B cell (primary cell): ENCODE results near the gene BEX4. TPM values are rescaled to one million over a fixed set of nuclear protein-coding genes. Genes with fewer than 3 reads are reported as not detected.

Experiments
- ATAC-seq: fragments of 200-7000 bp; cut with Tn5 transposase; one replicate; pipeline ENCODE4 v1.10.0; 2021; ENCODE audit warnings: low read depth, mild to moderate bottlenecking, moderate number of reproducible peaks, moderate library complexity
- CTCF ChIA-PET: fragments of 350-600 bp; sonication (Branson Sonifier 250); formaldehyde crosslinking; loops from one replicate; lab custom pipeline; 2021; ENCODE audit warnings: antibody characterized with exemption, inconsistent platforms; lab: Charles Lee
- POLR2A ChIA-PET: fragments of 350-600 bp; sonication (Branson Sonifier 250); formaldehyde crosslinking; loops from one replicate; lab custom pipeline; 2021; ENCODE audit warnings: antibody characterized with exemption; lab: Charles Lee
- DNase-seq: peaks from one replicate; pipeline ENCODE4 v3.0.0; 2013
- H2AFZ ChIP-seq: 2 replicates; pipeline ENCODE4 v1.6.1; 2012; ENCODE audit warnings: mild to moderate bottlenecking, low read depth, low read length; ENCODE audit not compliant: insufficient read depth, poor library complexity, severe bottlenecking
- H3K27ac ChIP-seq, 2 donors: 1 replicate in 1 of 2; 2 replicates in 1 of 2; pipeline ENCODE4 v1.5.1; 2012 to 2013; ENCODE audit warnings: low read length in 2 of 2, mild to moderate bottlenecking in 2 of 2, moderate library complexity in 1 of 2
- H3K27me3 ChIP-seq, 4 experiments: fragments of 200-600 bp in 1 of 4; sonication (generic) in 1 of 4; replicated peaks in 1 of 4; 1 replicate in 2 of 4; 2 replicates in 2 of 4; pipeline versions ENCODE4 v1.6.1 to v1.7.0; 2013 to 2016; ENCODE audit warnings: low read length in 3 of 4, mild to moderate bottlenecking in 2 of 4, mixed read lengths in 1 of 4, moderate library complexity in 1 of 4; ENCODE audit not compliant: insufficient read depth in 4 of 4, control insufficient read depth in 3 of 4; ENCODE audit errors: control extremely low read depth in 1 of 4
- H3K36me3 ChIP-seq, 2 experiments: replicated peaks in 1 of 2; 1 replicate in 1 of 2; 2 replicates in 1 of 2; pipeline versions ENCODE4 v1.6.1 to v1.7.1; 2013; ENCODE audit warnings: low read length in 1 of 2; ENCODE audit not compliant: insufficient read depth in 2 of 2, control insufficient read depth in 1 of 2; ENCODE audit errors: control extremely low read depth in 1 of 2, extremely low read depth in 1 of 2
- H3K4me1 ChIP-seq, 2 donors: fragments of 200-600 bp in 1 of 2; sonication (generic) in 1 of 2; 1 replicate in 1 of 2; 2 replicates in 1 of 2; pipeline versions ENCODE4 v1.5.1 to v1.6.1; 2013 to 2017; ENCODE audit warnings: low read length in 2 of 2; ENCODE audit not compliant: control insufficient read depth in 2 of 2, insufficient read depth in 2 of 2
- H3K4me2 ChIP-seq: replicated peaks from 2 replicates; pipeline ENCODE3; 2012; ENCODE audit warnings: mild to moderate bottlenecking, low read depth, low read length; ENCODE audit not compliant: poor library complexity, severe bottlenecking
- H3K4me3 ChIP-seq, 5 experiments: fragments of 200-600 bp in 1 of 5; sonication (generic) in 1 of 5; 1 replicate in 3 of 5; 2 replicates in 2 of 5; pipeline versions ENCODE4 v1.5.1 to v1.7.0; 2011 to 2016; ENCODE audit warnings: low read length in 4 of 5, mild to moderate bottlenecking in 4 of 5, low read depth in 2 of 5, control low read depth in 1 of 5, moderate library complexity in 1 of 5; ENCODE audit not compliant: insufficient read depth in 1 of 5; ENCODE audit errors: control extremely low read depth in 1 of 5, extremely low read depth in 1 of 5
- H3K79me2 ChIP-seq: fragments of 200-600 bp; sonication (generic); one replicate; pipeline ENCODE4 v1.6.0; 2016; ENCODE audit warnings: low read length; ENCODE audit not compliant: control insufficient read depth, insufficient read depth
- H3K9ac ChIP-seq: fragments of 200-600 bp; sonication (generic); 2 replicates; pipeline ENCODE4 v1.6.1; 2017; ENCODE audit warnings: mild to moderate bottlenecking, low read length, moderate library complexity
- H3K9me3 ChIP-seq, 3 donors: one replicate each; pipeline versions ENCODE4 v1.6.1 to v1.7.1; 2013; ENCODE audit warnings: low read length in 2 of 3; ENCODE audit not compliant: control insufficient read depth in 2 of 3, insufficient read depth in 1 of 3; ENCODE audit errors: control extremely low read depth in 1 of 3
- H4K20me1 ChIP-seq: 2 replicates; pipeline ENCODE4 v1.6.0; 2012; ENCODE audit warnings: mild to moderate bottlenecking, low read length; ENCODE audit not compliant: insufficient read depth, control insufficient read depth, poor library complexity, severe bottlenecking
- H3K27ac Mint-ChIP-seq: one replicate; pipeline ENCODE4 v1.8.0; 2021; ENCODE audit warnings: mixed read lengths
- H3K27me3 Mint-ChIP-seq: one replicate; pipeline ENCODE4 v1.8.0; 2021; ENCODE audit warnings: mixed read lengths
- H3K4me1 Mint-ChIP-seq: one replicate; pipeline ENCODE4 v1.8.0; 2021; ENCODE audit warnings: mixed read lengths
- H3K4me3 Mint-ChIP-seq: one replicate; pipeline ENCODE4 v1.8.0; 2021; ENCODE audit warnings: mixed read lengths
- H3K9me3 Mint-ChIP-seq: one replicate; pipeline ENCODE4 v1.8.0; 2022; ENCODE audit warnings: mixed read lengths; ENCODE audit not compliant: insufficient read depth
- EZH2 ChIP-seq: IDR thresholded peaks from 2 replicates; pipeline ENCODE4 v1.6.1; 2012; ENCODE audit warnings: borderline replicate concordance, low read depth, mild to moderate bottlenecking, moderate library complexity, low read length; ENCODE audit not compliant: insufficient read depth, poor library complexity, severe bottlenecking
- intact Hi-C: fragments of 100-400 bp; cut with micrococcal nuclease; formaldehyde crosslinking; loops from one replicate; pipeline ENCODE4 v1.10.0; 2022
- polyA plus RNA-seq: library from polyadenylated mRNA; depleted of rRNA; stranded (reverse); fragments of >200 nt; gene quantifications from 2 replicates; pipeline ENCODE4 v1.2.3, GENCODE V29; 2012
- total RNA-seq, 2 donors: library from RNA; stranded (reverse); fragments of 120-200 nt in 1 of 2; gene quantifications; 1 replicate in 1 of 2; 2 replicates in 1 of 2; pipeline versions ENCODE4 v1.2.3 to v1.2.4, GENCODE V29; 2013 to 2022
- TF ChIP-seq, protein P1 (sequence below): fragments of 200-600 bp; IDR thresholded peaks from one replicate; pipeline ENCODE4 v1.8.0; 2022; ENCODE audit warnings: antibody characterized with exemption, mild to moderate bottlenecking

Gene BEX4
- total and polyA plus RNA-seq, 2 donors (not counting 1 experiment from before 2014, with no cell fraction given), result 19.8 to 32.1 TPM

DNA sequence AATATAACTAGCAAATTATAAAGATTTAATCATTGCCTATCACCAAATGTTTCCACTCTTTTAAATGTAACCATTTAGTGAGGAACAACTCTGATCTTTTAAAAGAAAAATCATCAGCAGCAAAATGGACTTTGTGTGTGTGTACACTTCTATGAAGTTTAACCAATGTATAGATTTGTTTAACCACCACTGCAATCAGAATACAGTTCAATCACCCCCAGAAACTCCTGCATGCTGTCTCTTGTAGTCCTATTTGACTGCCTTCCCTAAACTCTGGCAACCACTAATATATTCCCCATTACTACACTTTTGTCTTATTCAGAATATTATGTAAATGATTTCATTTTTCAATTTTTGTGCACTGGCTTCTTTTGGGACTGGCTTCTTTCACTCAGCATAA is 41.7 kb downstream of the BEX4 start:
- peaks cover 18% of the 10 kb centered on the region for H3K4me1 Mint-ChIP-seq

GRCh38 chrX:103258275-103258674 is 43.4 kb downstream of the BEX4 start:
- TF ChIP-seq, protein P1, sequence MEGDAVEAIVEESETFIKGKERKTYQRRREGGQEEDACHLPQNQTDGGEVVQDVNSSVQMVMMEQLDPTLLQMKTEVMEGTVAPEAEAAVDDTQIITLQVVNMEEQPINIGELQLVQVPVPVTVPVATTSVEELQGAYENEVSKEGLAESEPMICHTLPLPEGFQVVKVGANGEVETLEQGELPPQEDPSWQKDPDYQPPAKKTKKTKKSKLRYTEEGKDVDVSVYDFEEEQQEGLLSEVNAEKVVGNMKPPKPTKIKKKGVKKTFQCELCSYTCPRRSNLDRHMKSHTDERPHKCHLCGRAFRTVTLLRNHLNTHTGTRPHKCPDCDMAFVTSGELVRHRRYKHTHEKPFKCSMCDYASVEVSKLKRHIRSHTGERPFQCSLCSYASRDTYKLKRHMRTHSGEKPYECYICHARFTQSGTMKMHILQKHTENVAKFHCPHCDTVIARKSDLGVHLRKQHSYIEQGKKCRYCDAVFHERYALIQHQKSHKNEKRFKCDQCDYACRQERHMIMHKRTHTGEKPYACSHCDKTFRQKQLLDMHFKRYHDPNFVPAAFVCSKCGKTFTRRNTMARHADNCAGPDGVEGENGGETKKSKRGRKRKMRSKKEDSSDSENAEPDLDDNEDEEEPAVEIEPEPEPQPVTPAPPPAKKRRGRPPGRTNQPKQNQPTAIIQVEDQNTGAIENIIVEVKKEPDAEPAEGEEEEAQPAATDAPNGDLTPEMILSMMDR, result no peak
- no peak for TF ChIP-seq EZH2
- no peak overlapping the region for H2AFZ ChIP-seq
- peaks cover 7% of the 10 kb centered on the region for H3K27me3 Mint-ChIP-seq
- H3K27ac Mint-ChIP-seq, result no peak overlapping the region
- H3K4me1 ChIP-seq, result peaks cover 3 to 14% of the 10 kb centered on the region in 2 donors
- no peak overlapping the region for H3K4me2 ChIP-seq
- H3K9ac ChIP-seq, result no peak overlapping the region
- H3K4me3 ChIP-seq, result no peak overlapping the region
- H3K27me3 ChIP-seq, result no peaks in the 10 kb centered on the region
- H3K27ac ChIP-seq, result no peak overlapping the region
- no peaks in the 10 kb centered on the region for H3K9me3 ChIP-seq
- no peak overlapping the region for H3K4me3 Mint-ChIP-seq
- intact Hi-C loops, result no loop called here
- H3K36me3 ChIP-seq, result no peaks in the 10 kb centered on the region
- ATAC-seq (no peak), DNase-seq (no peak)
- POLR2A ChIA-PET, result no interaction called here
- no peaks in the 10 kb centered on the region for H4K20me1 ChIP-seq
- H3K9me3 Mint-ChIP-seq, result no peaks in the 10 kb centered on the region
- H3K79me2 ChIP-seq, result peaks cover 4% of the 10 kb centered on the region
- CTCF ChIA-PET, result no interaction called here
- H3K4me1 Mint-ChIP-seq, result peaks cover 18% of the 10 kb centered on the region

More for the DNA sequence above, 41.7 kb downstream of the BEX4 start:
- Histone ChIP-seq H3K4me2 (no peak overlapping the region), H3K36me3 (no peaks in the 10 kb centered on the region), H2AFZ (no peak overlapping the region), H3K4me3 (no peak overlapping the region), H3K27me3 (no peaks in the 10 kb centered on the region), H3K27ac (no peak overlapping the region), H3K79me2 (peaks cover 4% of the 10 kb centered on the region), H4K20me1 (no peaks in the 10 kb centered on the region), H3K4me1 (peaks cover 3 to 14% of the 10 kb centered on the region in 2 donors), H3K9me3 (no peaks in the 10 kb centered on the region), H3K9ac (no peak overlapping the region)
- H3K4me3 Mint-ChIP-seq, result no peak overlapping the region
- TF ChIP-seq EZH2, result no peak
- TF ChIP-seq, protein P1, result no peak
- H3K27me3 Mint-ChIP-seq, result peaks cover 3% of the 10 kb centered on the region
- CTCF ChIA-PET, result no interaction called here
- no peak for ATAC-seq
- POLR2A ChIA-PET, result no interaction called here
- no peak for DNase-seq
- no peak overlapping the region for H3K27ac Mint-ChIP-seq
- H3K9me3 Mint-ChIP-seq, result no peaks in the 10 kb centered on the region
- intact Hi-C loops, result no loop called here

Other genes with a start within 250 kb of the BEX4 start
- gene BEX1, start 150.9 kb upstream of the BEX4 start, total RNA-seq, result 0.39 TPM in 1 of 2 replicates, not detected in the other
- 0.84 and 1.7 TPM in 2 replicates for gene BEX1, start 150.9 kb upstream of the BEX4 start, polyA plus RNA-seq
- not detected in 2 replicates for gene NXF3, start 122.0 kb upstream of the BEX4 start, total RNA-seq
- gene NXF3, start 122.0 kb upstream of the BEX4 start, polyA plus RNA-seq, result not detected in 2 replicates
- gene TCEAL8, start 40.0 kb downstream of the BEX4 start, total RNA-seq, result 14.4 and 17.5 TPM in 2 replicates
- 4.1 and 4.9 TPM in 2 replicates for gene TCEAL8, start 40.0 kb downstream of the BEX4 start, polyA plus RNA-seq
- gene TCEAL5, start 61.6 kb downstream of the BEX4 start, total RNA-seq, result not detected in 2 replicates
- not detected in 2 replicates for gene TCEAL5, start 61.6 kb downstream of the BEX4 start, polyA plus RNA-seq
- 15.9 and 17.9 TPM in 2 replicates for gene BEX2, start 95.9 kb downstream of the BEX4 start, total RNA-seq
- 34.6 and 78.5 TPM in 2 replicates for gene BEX2, start 95.9 kb downstream of the BEX4 start, polyA plus RNA-seq
- gene TCEAL7, start 115.1 kb downstream of the BEX4 start, total RNA-seq, result not detected in 2 replicates
- not detected in 2 replicates for gene TCEAL7, start 115.1 kb downstream of the BEX4 start, polyA plus RNA-seq
- 0.39 and 0.42 TPM in 2 replicates for gene TCEAL9, start 141.4 kb downstream of the BEX4 start, total RNA-seq
- gene TCEAL9, start 141.4 kb downstream of the BEX4 start, polyA plus RNA-seq, result 0.25 and 0.34 TPM in 2 replicates
- gene BEX3, start 161.4 kb downstream of the BEX4 start, total RNA-seq, result 1.7 TPM in 1 of 2 replicates, not detected in the other
- 0.37 and 2.2 TPM in 2 replicates for gene BEX3, start 161.4 kb downstream of the BEX4 start, polyA plus RNA-seq